Progenitor cell of endocrine pancreas (in vitro differentiated cells): ENCODE results near the gene TMC6. TPM values are rescaled to one million over a fixed set of nuclear protein-coding genes. Genes with fewer than 3 reads are reported as not detected.

Experiments
- DNase-seq: peaks from one replicate; pipeline ENCODE4 v3.0.0; 2021; ENCODE audit warnings: low spot score; ENCODE audit not compliant: unreplicated experiment
- H3K27ac Mint-ChIP-seq: 2 replicates; pipeline ENCODE4 v1.8.0; 2021; ENCODE audit warnings: mild to moderate bottlenecking, moderate library complexity, mixed read lengths
- H3K27me3 Mint-ChIP-seq: 2 replicates; pipeline ENCODE4 v1.8.0; 2021; ENCODE audit warnings: mixed read lengths
- H3K36me3 Mint-ChIP-seq: 2 replicates; pipeline ENCODE4 v1.8.0; 2022; ENCODE audit warnings: mixed read lengths; ENCODE audit not compliant: insufficient read depth
- H3K4me1 Mint-ChIP-seq: 2 replicates; pipeline ENCODE4 v1.8.0; 2021; ENCODE audit warnings: low read depth, mixed read lengths
- H3K4me3 Mint-ChIP-seq: 2 replicates; pipeline ENCODE4 v1.8.0; 2021; ENCODE audit warnings: low read depth, mild to moderate bottlenecking, moderate library complexity, mixed read lengths
- H3K9me3 Mint-ChIP-seq: 2 replicates; pipeline ENCODE4 v1.8.0; 2021; ENCODE audit warnings: low read depth, mixed read lengths
- CTCF ChIP-seq: fragments of 200-600 bp; sonication (generic); IDR thresholded peaks from one replicate; pipeline ENCODE4 v1.5.0; 2021; ENCODE audit warnings: antibody characterized with exemption, mild to moderate bottlenecking; ENCODE audit not compliant: unreplicated experiment
- total RNA-seq: library from RNA; stranded (reverse); gene quantifications from 2 replicates; pipeline ENCODE4 v1.2.1, GENCODE V29; 2021

The TMC6 gene
- total RNA-seq, 1 donor from 2014 or later = 134 TPM

GRCh38 chr17:78131172-78132083, 2.9 kb upstream of the TMC6 start:
- TF ChIP-seq CTCF = peak; percentile 11
- no peak for DNase-seq
- H3K27me3 Mint-ChIP-seq = peaks cover 27% of the 10 kb centered on the region
- no peak overlapping the region for H3K4me3 Mint-ChIP-seq
- H3K27ac Mint-ChIP-seq = no peak overlapping the region
- H3K36me3 Mint-ChIP-seq = no peaks in the 10 kb centered on the region
- H3K9me3 Mint-ChIP-seq = no peaks in the 10 kb centered on the region
- peaks cover 8% of the 10 kb centered on the region for H3K4me1 Mint-ChIP-seq

DNA sequence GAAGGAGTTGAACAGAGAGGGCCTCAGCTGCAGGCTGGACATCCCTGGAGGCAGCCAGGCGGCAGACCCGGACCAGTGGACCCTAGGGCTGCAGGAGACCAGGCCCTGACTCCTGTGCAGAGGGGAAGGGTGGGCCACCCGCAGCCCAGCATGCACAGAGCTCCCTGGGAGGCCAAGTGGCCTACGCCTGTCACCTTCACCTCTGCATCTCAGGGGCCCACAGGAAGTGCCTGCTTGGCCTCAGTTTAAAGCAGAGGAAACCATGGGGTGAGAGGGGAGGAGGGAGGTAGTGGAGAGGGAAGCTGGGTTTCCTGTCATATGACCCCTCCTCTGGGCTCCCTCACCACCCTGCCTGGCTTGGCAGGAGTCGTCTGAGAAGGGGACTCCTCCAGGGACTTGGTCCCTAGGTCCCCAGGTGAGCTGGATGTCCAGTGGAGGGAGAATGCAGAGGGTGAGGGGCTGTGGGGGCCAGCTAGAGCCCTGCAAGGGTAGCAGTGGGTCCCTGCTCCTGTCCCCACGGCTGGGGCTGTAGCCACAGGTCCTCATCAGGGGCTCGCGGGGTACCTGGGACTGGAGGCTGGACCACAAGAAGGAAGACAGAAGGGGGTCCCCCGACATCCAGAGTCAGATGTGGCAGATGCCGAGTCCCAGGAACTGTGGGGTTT, 2.0 kb upstream of the TMC6 start, which contains the start of gene TMC8:
TSS of gene TMC8 (plus strand) at position 335 of the 665 bp plus-strand sequence. CDS start 818 bp downstream, outside the sequence.
- DNase-seq = no peak
- H3K27ac Mint-ChIP-seq = no peak within 1 kb of the TSS
- no peak for TF ChIP-seq CTCF

DNA sequence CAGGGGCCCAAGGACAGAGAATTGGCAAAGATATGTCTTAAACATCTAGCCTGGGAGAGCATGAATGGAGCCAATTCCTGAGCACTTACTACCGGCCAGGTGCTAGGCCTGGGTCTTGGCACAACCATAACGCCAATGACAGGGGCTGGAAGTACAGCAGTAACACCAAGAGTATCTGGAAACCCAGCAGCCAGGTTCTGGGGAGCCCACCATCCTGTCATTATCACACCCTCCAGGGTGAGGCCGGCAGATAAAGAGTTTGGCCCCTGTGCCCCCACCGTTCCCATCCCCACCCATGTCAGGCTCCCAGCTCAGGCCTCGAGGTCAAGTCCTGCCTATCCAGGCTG, 1.5 kb upstream of the TMC6 start:
- Mint-ChIP-seq H3K9me3 (no peaks in the 10 kb centered on the region), H3K4me1 (peaks cover 8% of the 10 kb centered on the region), H3K27ac (no peak overlapping the region), H3K27me3 (peaks cover 21% of the 10 kb centered on the region), H3K36me3 (no peaks in the 10 kb centered on the region), H3K4me3 (peak overlapping the region; percentile 48)
- TF ChIP-seq CTCF = no peak
- DNase-seq = no peak

More for the DNA sequence above, 2.0 kb upstream of the TMC6 start, which contains the start of gene TMC8:
- Mint-ChIP-seq H3K27me3 (peaks cover 24% of the 10 kb centered on the region), H3K9me3 (no peaks in the 10 kb centered on the region), H3K4me1 (peaks cover 8% of the 10 kb centered on the region), H3K36me3 (no peaks in the 10 kb centered on the region), H3K4me3 (peak within 1 kb of the TSS; percentile 48)

- Mint-ChIP-seq H3K9me3 (no peaks in the 10 kb centered on the region), H3K4me1 (peaks cover 8% of the 10 kb centered on the region), H3K27ac (peak overlapping the region; percentile 89), H3K27me3 (peaks cover 21% of the 10 kb centered on the region), H3K36me3 (no peaks in the 10 kb centered on the region), H3K4me3 (peak overlapping the region; percentile 81)
- no peak for DNase-seq
- no peak for TF ChIP-seq CTCF
Observed at GRCh38 chr17:78129351-78130089, 965 bp upstream of the TMC6 start.

DNA sequence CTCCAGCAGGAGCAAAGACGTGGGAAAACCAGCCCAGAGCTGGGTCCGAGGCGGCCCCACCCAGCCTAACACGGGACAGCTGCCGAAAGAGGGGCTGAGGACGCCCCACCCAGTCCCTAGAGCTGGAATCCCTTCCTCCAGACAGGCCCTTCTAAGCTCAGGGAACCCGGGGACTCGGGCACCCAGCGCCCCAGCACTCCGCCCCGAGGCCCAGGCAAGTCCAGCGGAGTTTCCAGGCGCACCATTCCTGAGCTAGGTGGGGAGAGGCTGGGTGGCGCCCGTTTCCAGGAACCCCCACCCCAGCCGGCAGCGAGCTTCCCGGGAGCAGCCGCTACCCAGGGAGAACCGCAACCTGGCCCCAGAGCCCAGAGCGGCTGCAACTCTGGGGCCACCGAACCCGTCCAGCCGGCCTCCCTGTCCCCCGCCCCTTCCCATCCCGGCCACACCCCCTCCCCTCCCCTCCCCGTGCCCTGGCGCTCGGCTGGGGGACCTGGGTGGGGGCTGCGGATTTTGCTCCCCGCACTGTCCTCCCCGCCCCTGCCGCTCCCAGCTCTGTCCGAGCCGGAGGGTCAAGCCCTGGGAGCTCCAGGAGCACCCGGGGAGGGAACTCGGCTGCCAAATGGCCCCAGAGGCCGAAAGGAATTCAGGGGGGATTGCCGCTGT, 536 bp downstream of the TMC6 start:
- peak; percentile 33 for DNase-seq
- Mint-ChIP-seq H3K4me1 (peaks cover 6% of the 10 kb centered on the region), H3K27me3 (peaks cover 13% of the 10 kb centered on the region), H3K36me3 (peaks cover 4% of the 10 kb centered on the region), H3K27ac (peak overlapping the region; percentile 97), H3K9me3 (no peaks in the 10 kb centered on the region), H3K4me3 (peak overlapping the region; percentile 83)
- no peak for TF ChIP-seq CTCF
